Lower leg skin (tissue), 3 donors: ENCODE data around the gene CTSA.

Experiments used
- CTCF ChIP-seq, 3 donors: fragments of 450-650 bp; IDR thresholded peaks; one replicate each; pipeline ENCODE4 v1.5.1; 2016; ENCODE audit warnings: antibody characterized with exemption in 3 of 3, mild to moderate bottlenecking in 3 of 3, moderate library complexity in 2 of 3
- POLR2A ChIP-seq, 2 donors: fragments of 450-650 bp; IDR thresholded peaks; one replicate each; pipeline ENCODE4 v1.6.1; 2016 to 2017; ENCODE audit warnings: antibody characterized with exemption in 2 of 2, mild to moderate bottlenecking in 1 of 2, moderate library complexity in 1 of 2

- TF ChIP-seq POLR2A (IDR thresholded peaks at IDR 0.05) = no peak
- TF ChIP-seq CTCF (IDR thresholded peaks at IDR 0.05) = no peak
These were observed 30.4 kb upstream of the CTSA start for GRCh38 chr20:45860560-45861220.
